Fibroblast of pulmonary artery (primary cell): ENCODE data around the gene SLC8A1.

Source experiments
- DNase-seq: peaks from one replicate; pipeline ENCODE4 v3.0.0-alpha.2; 2010; ENCODE audit warnings: low read depth
- H3K4me3 ChIP-seq: replicated peaks from 2 replicates; pipeline ENCODE4 v1.5.1; 2011; ENCODE audit warnings: low read depth, mild to moderate bottlenecking, control low read depth, low read length, moderate library complexity
- CTCF ChIP-seq: IDR thresholded peaks from 2 replicates; pipeline ENCODE4 v1.5.1; 2011; ENCODE audit warnings: mild to moderate bottlenecking, control low read depth, low read length, inconsistent platforms; ENCODE audit errors: missing control alignments

The SLC8A1 gene

GRCh38 chr2:40256649-40257048 lies 195.2 kb downstream of the SLC8A1 start:
- TF ChIP-seq CTCF: peak; percentile 36
- peak; percentile 15 for DNase-seq

GRCh38 chr2:40256008-40256407 lies 195.9 kb downstream of the SLC8A1 start:
- no peak for TF ChIP-seq CTCF
- H3K4me3 ChIP-seq: no peak overlapping the region
- no peak for DNase-seq

More at GRCh38 chr2:40256649-40257048, 195.2 kb downstream of the SLC8A1 start:
- no peak overlapping the region for H3K4me3 ChIP-seq

- no peak for DNase-seq
- no peak for TF ChIP-seq CTCF
These were observed 196.8 kb downstream of the SLC8A1 start for GRCh38 chr2:40255103-40255502.

GRCh38 chr2:40254611-40255010 lies 197.3 kb downstream of the SLC8A1 start:
- TF ChIP-seq CTCF: no peak
- no peak for DNase-seq
- no peak overlapping the region for H3K4me3 ChIP-seq

More at GRCh38 chr2:40255103-40255502, 196.8 kb downstream of the SLC8A1 start:
- H3K4me3 ChIP-seq: no peak overlapping the region

GRCh38 chr2:40251137-40251536 lies 200.8 kb downstream of the SLC8A1 start:
- DNase-seq: peak; percentile 18
- no peak overlapping the region for H3K4me3 ChIP-seq
- no peak for TF ChIP-seq CTCF

GRCh38 chr2:40249577-40249976 lies 202.3 kb downstream of the SLC8A1 start:
- no peak for TF ChIP-seq CTCF
- DNase-seq: no peak
- no peak overlapping the region for H3K4me3 ChIP-seq

GRCh38 chr2:40248294-40248693 lies 203.6 kb downstream of the SLC8A1 start:
- TF ChIP-seq CTCF: no peak
- H3K4me3 ChIP-seq: no peak overlapping the region
- DNase-seq: no peak
